A673 (cell line): Measurements from ENCODE around the gene PRMT5. TPM values are rescaled to one million over a fixed set of nuclear protein-coding genes. Genes with fewer than 3 reads are reported as not detected.
"Not testable (repeated sequence)": the region's sequence is repeated elsewhere in the genome, so short reads cannot be mapped to it uniquely, and the experiment has no call there.

ENCODE experiments used
- BruUV-seq: library from RNA; stranded (reverse); fragments of 400-500 nt; replicated peaks from 2 replicates; lab custom pipeline; 2021; lab: Mats Ljungman, UMichigan
- CTCF ChIA-PET: fragments of 300-600 bp; sonication (Branson Sonifier 250); formaldehyde crosslinking; loops from one replicate; lab custom pipeline; 2022; ENCODE audit warnings: antibody characterized with exemption; lab: Charles Lee
- POLR2A ChIA-PET: fragments of 300-600 bp; sonication (Branson Sonifier 250); formaldehyde crosslinking; loops from one replicate; lab custom pipeline; 2022; ENCODE audit warnings: antibody characterized with exemption; ENCODE audit not compliant: low non-redundant PET; lab: Charles Lee
- DNase-seq: peaks from one replicate; pipeline ENCODE4 v3.0.0-alpha.2; 2015; ENCODE audit warnings: low spot score
- H3K27ac ChIP-seq: fragments of 200-600 bp; sonication (generic); 2 replicates; pipeline ENCODE4 v1.5.1; 2016; ENCODE audit warnings: mixed run types, low read depth, mild to moderate bottlenecking, mixed read lengths, antibody characterized with exemption, low read length; ENCODE audit not compliant: poor library complexity, severe bottlenecking
- H3K27me3 ChIP-seq: fragments of 200-600 bp; sonication (generic); replicated peaks from 2 replicates; pipeline ENCODE4 v1.6.1; 2017; ENCODE audit warnings: mixed run types, low read depth, mild to moderate bottlenecking, mixed read lengths, antibody characterized with exemption, low read length; ENCODE audit not compliant: insufficient read depth, poor library complexity
- H3K36me3 ChIP-seq: fragments of 200-600 bp; sonication (generic); 2 replicates; pipeline ENCODE4 v1.6.1; 2016; ENCODE audit warnings: mixed run types, mild to moderate bottlenecking, mixed read lengths, antibody characterized with exemption, low read length; ENCODE audit not compliant: insufficient read depth, poor library complexity, severe bottlenecking
- H3K4me1 ChIP-seq: fragments of 200-600 bp; sonication (generic); 2 replicates; pipeline ENCODE4 v1.6.1; 2017; ENCODE audit warnings: mixed run types, mild to moderate bottlenecking, mixed read lengths, antibody characterized with exemption, low read length; ENCODE audit not compliant: insufficient read depth, poor library complexity, severe bottlenecking
- H3K4me3 ChIP-seq: fragments of 200-600 bp; sonication (generic); 2 replicates; pipeline ENCODE4 v1.5.1; 2016; ENCODE audit warnings: low read depth, mixed run types, mild to moderate bottlenecking, mixed read lengths, low read length; ENCODE audit not compliant: poor library complexity, severe bottlenecking
- H3K9me3 ChIP-seq: fragments of 200-600 bp; sonication (generic); 2 replicates; pipeline ENCODE4 v1.6.1; 2016; ENCODE audit warnings: mixed run types, low read depth, mild to moderate bottlenecking, mixed read lengths, antibody characterized with exemption, low read length; ENCODE audit not compliant: poor library complexity, severe bottlenecking
- CTCF ChIP-seq: fragments of 300-800, 200-600 bp; sonication (generic); conservative IDR thresholded peaks from 2 replicates; pipeline ENCODE4 v1.5.1; 2017; ENCODE audit warnings: low read depth, mild to moderate bottlenecking, antibody characterized with exemption, low read length, moderate library complexity, mixed read lengths
- EZH2 ChIP-seq: fragments of 200-600 bp; sonication (generic); IDR thresholded peaks from 2 replicates; pipeline ENCODE4 v1.6.1; 2017; ENCODE audit warnings: borderline replicate concordance, low read depth, mild to moderate bottlenecking, mixed read lengths, antibody characterized with exemption, low read length; ENCODE audit not compliant: poor library complexity, severe bottlenecking
- intact Hi-C: fragments of 100-400 bp; cut with micrococcal nuclease; formaldehyde crosslinking; loops from one replicate; pipeline ENCODE4 v1.10.0; 2022; ENCODE audit not compliant: unreplicated experiment
- total RNA-seq: library from RNA; stranded (reverse); gene quantifications from 2 replicates; pipeline ENCODE4 v1.2.3, GENCODE V29; 2021

Gene PRMT5
- total RNA-seq, 1 experiment from 2014 or later, result 273 TPM

GRCh38 chr14:22915886-22916521 lies 13.2 kb downstream of the PRMT5 start:
- CTCF ChIA-PET, result no interaction called here
- POLR2A ChIA-PET, result interaction anchor here (0.6 kb wide), 3 partner anchors 27 to 386 kb away, joined by 3 to 6 read pairs (median 3); no protein-coding TSS in a partner anchor
- peaks cover 5% of the 10 kb centered on the region for H3K4me1 ChIP-seq
- intact Hi-C loops, result no loop called here
- TF ChIP-seq EZH2 (no peak), CTCF (no peak)
- no peaks in the 10 kb centered on the region for H3K9me3 ChIP-seq
- H3K27me3 ChIP-seq, result no peaks in the 10 kb centered on the region
- peaks cover 47% of the 10 kb centered on the region for H3K36me3 ChIP-seq
- no peak overlapping the region for H3K27ac ChIP-seq
- no peak overlapping the region for H3K4me3 ChIP-seq
- DNase-seq, result no peak
- no TSS peak for BruUV-seq

- H3K4me3 ChIP-seq, CTCF ChIA-PET, DNase-seq, H3K27ac ChIP-seq, POLR2A ChIA-PET, H3K27me3 ChIP-seq, BruUV-seq, intact Hi-C loops, H3K4me1 ChIP-seq, H3K9me3 ChIP-seq: not testable (repeated sequence)
- peaks cover 39% of the 10 kb centered on the region for H3K36me3 ChIP-seq
Observed at GRCh38 chr14:22914836-22915235, 14.3 kb downstream of the PRMT5 start.

DNA sequence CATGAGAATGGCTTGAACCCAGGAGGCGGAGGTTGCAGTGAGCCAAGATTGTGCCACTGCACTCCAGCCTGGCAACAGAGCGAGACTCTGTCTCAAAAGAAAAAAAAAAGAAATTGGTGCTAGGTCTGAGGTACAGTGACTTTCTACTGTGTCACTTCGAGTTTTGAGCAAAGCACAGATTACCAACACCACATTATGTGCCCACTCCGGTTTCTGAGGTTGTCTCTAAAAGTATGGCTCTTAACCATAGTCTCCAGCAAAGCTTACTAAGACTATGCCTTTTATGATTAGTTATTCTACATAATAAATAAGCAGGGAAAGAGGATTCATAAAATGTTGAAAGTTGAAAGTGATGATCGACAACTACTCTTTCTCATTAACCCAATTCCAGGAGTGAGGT lies 18.3 kb downstream of the PRMT5 start:
- Histone ChIP-seq H3K27me3 (no peaks in the 10 kb centered on the region), H3K4me3 (no peak overlapping the region), H3K27ac (no peak overlapping the region), H3K36me3 (peaks cover 62% of the 10 kb centered on the region), H3K9me3 (no peaks in the 10 kb centered on the region), H3K4me1 (no peaks in the 10 kb centered on the region)
- POLR2A ChIA-PET, result no interaction called here
- no peak for DNase-seq
- TF ChIP-seq CTCF (no peak), EZH2 (no peak)
- CTCF ChIA-PET, result no interaction called here
- intact Hi-C loops, result no loop called here
- no TSS peak for BruUV-seq

GRCh38 chr14:22908601-22909000 lies 20.6 kb downstream of the PRMT5 start:
- Histone ChIP-seq H3K36me3 (peaks cover 80% of the 10 kb centered on the region), H3K27ac (no peak overlapping the region), H3K27me3 (no peaks in the 10 kb centered on the region), H3K4me1 (no peaks in the 10 kb centered on the region), H3K9me3 (no peaks in the 10 kb centered on the region), H3K4me3 (no peak overlapping the region)
- TF ChIP-seq EZH2 (no peak), CTCF (no peak)
- no peak for DNase-seq
- intact Hi-C loops, result no loop called here
- ChIA-PET CTCF (no interaction called here), POLR2A (no interaction called here)
- BruUV-seq, result no TSS peak
